SHP77 treated with DMSO at 0.1 percent for 48 hours (cell line): ENCODE measurements around the gene ASXL3.

Source experiments
- DNase-seq: peaks from one replicate; lab custom pipeline; 2025; lab: John Stamatoyannopoulos, UW

The ASXL3 gene

GRCh38 chr18:33577685-33578517 lies at the start of gene ASXL3:
Gene ASXL3 (plus strand): TSS chr18:33578219. CDS start chr18:33578632, 413 bp downstream.
- peak; percentile 43 for DNase-seq

- no peak for DNase-seq
These were observed 45.0 kb upstream of the ASXL3 start for GRCh38 chr18:33532978-33533377.

GRCh38 chr18:33536904-33537303 lies 41.1 kb upstream of the ASXL3 start:
- DNase-seq: no peak

- no peak for DNase-seq
These were observed 39.5 kb upstream of the ASXL3 start for GRCh38 chr18:33538418-33539042.

DNA sequence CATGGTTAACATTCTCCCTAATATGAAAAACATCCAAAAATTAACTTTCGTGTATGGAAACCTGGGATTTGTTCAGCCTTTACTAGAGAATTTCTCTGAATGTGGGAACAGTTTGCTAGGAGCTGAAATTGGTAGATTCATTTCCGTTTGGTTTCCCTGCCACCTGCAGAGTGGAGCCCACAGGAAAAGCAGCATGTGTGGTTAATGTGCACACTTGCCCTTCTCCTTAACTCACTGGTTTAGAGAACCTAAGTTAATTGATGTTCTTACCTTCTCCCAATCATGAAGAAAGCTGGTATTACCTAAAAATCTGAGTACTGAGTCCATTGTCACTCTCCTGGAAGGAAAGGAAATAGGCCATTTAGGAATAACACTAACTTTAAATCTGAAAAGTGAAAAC lies 37.6 kb upstream of the ASXL3 start:
- DNase-seq: no peak

- DNase-seq: no peak
These were observed 36.7 kb upstream of the ASXL3 start for GRCh38 chr18:33541316-33541715.

- no peak for DNase-seq
These were observed 21.2 kb upstream of the ASXL3 start for GRCh38 chr18:33556846-33557245.

DNA sequence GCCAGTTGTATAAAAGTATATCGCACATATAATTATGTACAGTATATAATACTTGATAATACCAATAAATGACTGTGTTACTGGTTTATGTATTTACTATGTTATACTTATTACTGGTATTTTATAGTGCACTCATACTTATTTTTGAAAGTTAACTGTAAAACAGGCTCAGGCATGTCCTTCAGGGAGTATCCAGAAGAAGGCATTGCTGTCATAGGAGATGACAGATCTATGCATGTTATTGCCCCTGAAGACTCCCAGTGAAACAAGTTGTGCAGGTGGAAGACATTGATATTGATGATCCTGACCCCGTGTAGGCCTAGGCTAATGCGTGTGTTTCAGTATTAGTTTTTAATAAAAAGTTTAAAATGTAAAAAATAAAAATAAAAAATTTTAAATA lies 20.3 kb upstream of the ASXL3 start:
- no peak for DNase-seq

GRCh38 chr18:33558529-33558928 lies 19.5 kb upstream of the ASXL3 start:
- DNase-seq: no peak

- DNase-seq: peak; percentile 41
These were observed 17.2 kb upstream of the ASXL3 start for GRCh38 chr18:33560686-33561370.

DNA sequence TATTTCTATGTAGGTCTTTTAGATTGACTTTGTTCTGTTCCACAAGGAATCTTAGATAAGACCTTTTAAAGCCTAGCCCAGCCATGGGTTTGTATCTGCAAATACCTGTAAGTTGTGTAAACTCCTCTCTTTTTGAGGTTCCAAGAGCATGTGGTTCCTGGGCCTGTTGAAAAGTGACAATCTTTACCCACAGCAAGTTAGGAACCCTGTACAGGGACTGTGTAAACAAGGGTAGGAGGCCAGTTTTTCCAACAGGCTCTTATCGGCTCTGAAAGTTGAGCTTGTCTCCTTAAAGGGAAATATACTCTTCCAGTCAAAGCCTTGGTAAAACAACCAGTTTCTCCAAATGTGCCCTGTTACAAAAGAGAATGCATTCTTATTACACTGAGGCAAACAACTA lies 15.3 kb upstream of the ASXL3 start:
- no peak for DNase-seq

- no peak for DNase-seq
These were observed 10.3 kb upstream of the ASXL3 start for GRCh38 chr18:33567705-33568104.

GRCh38 chr18:33571998-33572787 lies 5.8 kb upstream of the ASXL3 start:
- no peak for DNase-seq

DNA sequence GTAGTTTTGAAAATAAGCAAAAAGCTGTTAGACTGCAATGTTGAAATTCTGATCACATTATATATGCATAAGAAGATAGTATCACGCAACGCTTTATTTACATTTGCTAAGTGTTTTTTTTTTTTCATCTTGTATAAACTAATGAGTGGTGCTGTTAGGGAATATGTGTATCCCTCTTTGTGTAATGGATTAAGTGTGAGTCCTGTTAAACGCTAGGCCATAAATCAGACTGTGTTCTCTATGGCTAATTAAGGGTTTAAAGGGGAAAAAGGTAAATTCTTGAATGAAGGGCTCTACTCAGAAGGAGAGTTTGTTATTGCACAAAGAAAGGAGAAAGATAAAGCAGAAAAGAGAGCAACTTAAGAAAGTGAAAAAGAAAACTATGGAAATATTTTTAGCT lies 4.8 kb upstream of the ASXL3 start:
- DNase-seq: peak; percentile 42

GRCh38 chr18:33575451-33575850 lies 2.6 kb upstream of the ASXL3 start:
- no peak for DNase-seq

DNA sequence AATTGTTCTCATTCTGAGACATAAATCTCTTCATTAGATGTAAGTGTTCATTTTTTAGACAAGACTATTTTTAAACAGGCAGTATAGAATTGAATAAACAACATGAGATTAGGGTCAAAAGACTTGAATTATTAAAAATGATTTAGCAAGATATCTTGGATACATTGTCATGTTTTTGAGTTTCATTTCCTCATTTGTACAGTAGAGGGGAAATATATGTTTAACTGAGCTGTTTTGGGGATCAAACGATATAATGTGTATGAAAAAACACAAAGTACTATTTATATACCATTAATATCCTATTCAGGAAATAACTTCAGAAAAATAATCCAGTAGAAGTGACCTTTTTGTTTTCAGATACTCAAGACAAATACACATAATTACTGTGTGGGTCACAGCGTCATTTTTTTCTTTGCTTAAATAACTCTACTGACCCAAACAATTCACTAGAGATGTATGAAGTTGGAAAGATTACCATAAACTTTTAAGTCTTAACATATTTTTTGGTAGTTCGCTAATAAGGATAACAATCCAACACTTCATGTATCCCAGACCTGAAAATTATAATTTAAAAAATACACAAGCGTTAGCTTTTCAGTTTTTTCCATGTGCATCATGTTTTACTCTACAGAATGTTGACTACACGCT lies 896 bp upstream of the ASXL3 start:
- DNase-seq: no peak

DNA sequence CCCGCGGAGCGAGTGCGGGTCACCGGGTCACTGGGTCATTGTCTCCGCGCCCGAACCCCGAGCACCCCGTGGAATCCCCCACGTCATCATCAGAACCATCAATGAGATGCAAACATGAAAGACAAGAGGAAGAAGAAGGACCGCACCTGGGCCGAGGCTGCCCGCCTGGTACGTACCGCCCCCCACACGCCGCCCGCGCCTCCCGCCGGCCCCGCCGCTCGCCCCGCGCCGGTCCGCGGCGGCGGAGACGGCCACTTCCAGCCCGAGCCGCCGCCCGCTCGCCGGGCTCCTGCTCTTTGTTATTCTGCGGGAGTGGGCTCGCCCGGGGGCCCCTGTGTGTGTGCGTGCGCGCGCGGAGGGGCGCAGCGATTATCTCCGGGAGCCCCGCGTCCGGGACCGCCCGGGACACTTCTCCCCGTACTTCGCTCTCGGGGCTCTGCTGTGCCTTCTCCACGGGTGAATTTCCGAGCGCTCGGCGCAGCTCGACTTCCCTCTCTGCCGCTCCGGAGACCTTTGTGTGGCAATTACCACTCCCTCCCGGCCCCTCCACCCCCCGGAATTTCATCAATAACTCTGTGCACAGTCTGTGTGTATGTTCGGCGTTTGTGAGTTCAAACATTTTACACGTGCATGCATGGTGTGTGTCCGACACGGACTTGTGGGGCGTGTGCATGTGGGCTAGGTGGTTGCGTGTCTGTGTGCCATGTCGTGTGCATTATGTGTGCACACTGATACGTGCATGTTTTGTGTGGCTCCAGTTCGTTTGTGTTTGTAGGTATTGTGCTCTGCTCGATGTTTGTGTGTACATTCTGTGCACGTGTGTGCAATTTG lies 714 bp downstream of the ASXL3 start:
- DNase-seq: no peak

DNA sequence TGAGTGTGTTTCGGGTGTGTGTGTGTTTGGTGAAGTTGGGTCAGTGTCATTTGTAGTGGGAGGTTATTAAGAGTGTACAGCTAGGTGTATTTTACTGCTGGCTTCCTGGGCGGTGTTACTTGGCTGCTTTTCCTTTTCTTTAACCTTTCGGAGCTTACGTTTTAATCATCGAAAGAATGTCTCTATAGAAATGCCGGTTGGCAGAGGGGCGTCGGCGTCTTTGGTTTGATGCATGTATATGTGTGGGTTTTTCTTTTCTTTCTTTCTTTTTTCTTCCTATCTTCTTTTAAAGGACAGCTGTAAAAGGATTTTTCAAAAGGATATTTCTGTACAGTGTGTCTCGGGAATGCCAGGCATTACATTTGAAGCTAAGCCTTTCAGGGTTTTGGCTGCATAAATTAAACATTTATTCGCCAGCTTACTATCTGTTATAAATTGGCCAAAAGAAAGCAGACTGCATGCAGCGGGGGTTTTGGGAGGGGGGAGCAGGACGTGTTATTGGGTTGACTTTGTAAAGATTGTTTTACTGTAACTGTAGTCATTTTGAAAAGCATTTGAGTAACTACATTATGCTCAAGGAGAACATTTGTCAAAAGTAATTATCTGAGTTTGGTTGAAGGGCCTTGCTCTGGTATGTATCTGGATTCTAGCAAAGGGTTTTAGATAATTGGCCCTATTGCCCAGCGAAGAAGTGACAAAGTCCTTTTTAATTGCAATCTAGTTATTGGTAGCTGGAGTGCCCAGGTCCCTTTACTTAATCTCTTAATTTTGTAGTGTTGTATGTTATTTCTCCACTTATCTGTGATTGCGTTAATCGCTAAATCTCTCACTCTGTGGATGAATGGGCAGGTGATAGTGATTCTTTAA lies 1.6 kb downstream of the ASXL3 start:
- peak; percentile 38 for DNase-seq

DNA sequence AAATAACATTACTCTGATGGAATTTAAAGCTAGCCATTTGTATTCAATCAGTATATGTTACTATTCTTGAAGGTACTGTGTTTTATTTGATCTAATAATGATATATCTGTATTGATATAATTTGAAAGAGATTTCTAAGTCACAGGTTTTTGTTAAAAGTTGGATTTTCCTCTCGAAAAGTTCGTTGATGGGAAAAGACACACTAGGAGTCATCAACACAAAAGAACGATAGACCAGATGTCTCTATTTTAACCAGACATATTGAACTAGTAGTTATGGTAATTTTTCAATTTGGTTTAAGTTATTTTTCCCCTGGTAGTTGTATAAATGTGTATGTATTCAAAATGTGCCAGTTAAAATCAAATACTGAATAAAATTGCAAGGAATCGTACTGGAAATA lies 2.5 kb downstream of the ASXL3 start:
- no peak for DNase-seq

GRCh38 chr18:33581856-33582255 lies 3.8 kb downstream of the ASXL3 start:
- no peak for DNase-seq
